ENCODE data around the gene SMPD3. TPM values are rescaled to one million over a fixed set of nuclear protein-coding genes. Genes with fewer than 3 reads are reported as not detected.

SMPD3 gene
- polyA plus RNA-seq, 3 donors: 0.67 to 1.1 (median 0.97) TPM

- no peak for DNase-seq (ENCODE audit: low read depth in 3 of 3, low spot score in 2 of 3)
These were observed 39.9 kb downstream of the SMPD3 start for GRCh38 chr16:68408428-68408827.

- DNase-seq (ENCODE audit: low read depth in 3 of 3, low spot score in 2 of 3): no peak
These were observed 41.7 kb downstream of the SMPD3 start for GRCh38 chr16:68406458-68407152.

GRCh38 chr16:68404736-68405345 is 43.5 kb downstream of the SMPD3 start:
- no peak for DNase-seq (ENCODE audit: low read depth in 3 of 3, low spot score in 2 of 3)

GRCh38 chr16:68403704-68404103 is 44.6 kb downstream of the SMPD3 start:
- DNase-seq (ENCODE audit: low read depth in 3 of 3, low spot score in 2 of 3): no peak

GRCh38 chr16:68403177-68403576 is 45.1 kb downstream of the SMPD3 start:
- DNase-seq (ENCODE audit: low read depth in 3 of 3, low spot score in 2 of 3): no peak

GRCh38 chr16:68402748-68403040 is 45.6 kb downstream of the SMPD3 start:
- no peak for DNase-seq (ENCODE audit: low read depth in 3 of 3, low spot score in 2 of 3)

- no peak for DNase-seq (ENCODE audit: low read depth in 3 of 3, low spot score in 2 of 3)
These were observed 46.2 kb downstream of the SMPD3 start for GRCh38 chr16:68401871-68402747.

GRCh38 chr16:68400924-68401460 is 47.3 kb downstream of the SMPD3 start:
- no peak for DNase-seq (ENCODE audit: low read depth in 3 of 3, low spot score in 2 of 3)

GRCh38 chr16:68400083-68400923 is 48.0 kb downstream of the SMPD3 start:
- DNase-seq (ENCODE audit: low read depth in 3 of 3, low spot score in 2 of 3): no peak

- no peak for DNase-seq (ENCODE audit: low read depth in 3 of 3, low spot score in 2 of 3)
These were observed 48.9 kb downstream of the SMPD3 start for GRCh38 chr16:68399456-68399855.

- no peak for DNase-seq (ENCODE audit: low read depth in 3 of 3, low spot score in 2 of 3)
These were observed 50.6 kb downstream of the SMPD3 start for GRCh38 chr16:68397710-68398201.

- no peak for DNase-seq (ENCODE audit: low read depth in 3 of 3, low spot score in 2 of 3)
These were observed 51.8 kb downstream of the SMPD3 start for GRCh38 chr16:68396481-68396880.

GRCh38 chr16:68395815-68396214 is 52.5 kb downstream of the SMPD3 start:
- DNase-seq (ENCODE audit: low read depth in 3 of 3, low spot score in 2 of 3): no peak

- no peak for DNase-seq (ENCODE audit: low read depth in 3 of 3, low spot score in 2 of 3)
These were observed 53.0 kb downstream of the SMPD3 start for GRCh38 chr16:68395167-68395786.

GRCh38 chr16:68393333-68393732 is 55.0 kb downstream of the SMPD3 start:
- no peak for DNase-seq (ENCODE audit: low read depth in 3 of 3, low spot score in 2 of 3)

- no peak for DNase-seq (ENCODE audit: low read depth in 3 of 3, low spot score in 2 of 3)
These were observed 58.4 kb downstream of the SMPD3 start for GRCh38 chr16:68389750-68390371.

- no peak for DNase-seq (ENCODE audit: low read depth in 3 of 3, low spot score in 2 of 3)
These were observed 59.3 kb downstream of the SMPD3 start for GRCh38 chr16:68389006-68389405.

GRCh38 chr16:68388124-68388523 is 60.2 kb downstream of the SMPD3 start:
- no peak for DNase-seq (ENCODE audit: low read depth in 3 of 3, low spot score in 2 of 3)

GRCh38 chr16:68387301-68387700 is 61.0 kb downstream of the SMPD3 start:
- DNase-seq (ENCODE audit: low read depth in 3 of 3, low spot score in 2 of 3): no peak

- DNase-seq (ENCODE audit: low read depth in 3 of 3, low spot score in 2 of 3): no peak
These were observed 61.7 kb downstream of the SMPD3 start for GRCh38 chr16:68386628-68387027.
